ENCODE results near the gene NCLN.

- TF ChIP-seq, protein P1, sequence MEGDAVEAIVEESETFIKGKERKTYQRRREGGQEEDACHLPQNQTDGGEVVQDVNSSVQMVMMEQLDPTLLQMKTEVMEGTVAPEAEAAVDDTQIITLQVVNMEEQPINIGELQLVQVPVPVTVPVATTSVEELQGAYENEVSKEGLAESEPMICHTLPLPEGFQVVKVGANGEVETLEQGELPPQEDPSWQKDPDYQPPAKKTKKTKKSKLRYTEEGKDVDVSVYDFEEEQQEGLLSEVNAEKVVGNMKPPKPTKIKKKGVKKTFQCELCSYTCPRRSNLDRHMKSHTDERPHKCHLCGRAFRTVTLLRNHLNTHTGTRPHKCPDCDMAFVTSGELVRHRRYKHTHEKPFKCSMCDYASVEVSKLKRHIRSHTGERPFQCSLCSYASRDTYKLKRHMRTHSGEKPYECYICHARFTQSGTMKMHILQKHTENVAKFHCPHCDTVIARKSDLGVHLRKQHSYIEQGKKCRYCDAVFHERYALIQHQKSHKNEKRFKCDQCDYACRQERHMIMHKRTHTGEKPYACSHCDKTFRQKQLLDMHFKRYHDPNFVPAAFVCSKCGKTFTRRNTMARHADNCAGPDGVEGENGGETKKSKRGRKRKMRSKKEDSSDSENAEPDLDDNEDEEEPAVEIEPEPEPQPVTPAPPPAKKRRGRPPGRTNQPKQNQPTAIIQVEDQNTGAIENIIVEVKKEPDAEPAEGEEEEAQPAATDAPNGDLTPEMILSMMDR (conservative IDR thresholded peaks at IDR 0.05): no peak
- TF ChIP-seq ZFX (IDR thresholded peaks at IDR 0.05): no peak
Observed at GRCh38 chr19:3138268-3138667, 47.5 kb upstream of the NCLN start.

Measured in C4-2B (cell line).